Astrocyte of the cerebellum (primary cell): ENCODE measurements around the gene SPG7.

ENCODE experiments used
- DNase-seq: peaks from one replicate; pipeline ENCODE4 v3.0.0-alpha.2; 2011; ENCODE audit warnings: low read depth
- H3K4me3 ChIP-seq: 2 replicates; pipeline ENCODE4 v1.5.1; 2011; ENCODE audit warnings: mild to moderate bottlenecking, low read depth, low read length, moderate library complexity
- in situ Hi-C: cut with HindIII; loops from 2 replicates; pipeline ENCODE4 v1.10.0; 2017; ENCODE audit warnings: low sequenced_read_pairs
- TF ChIP-seq, protein P1 (sequence below): IDR thresholded peaks from 2 replicates; pipeline ENCODE4 v1.5.1; 2012; ENCODE audit warnings: low read length, low read depth, moderate library complexity, mild to moderate bottlenecking; ENCODE audit errors: missing control alignments

The SPG7 gene

GRCh38 chr16:89467382-89467781 lies 40.8 kb upstream of the SPG7 start:
- DNase-seq, result no peak
- in situ Hi-C loops, result no loop called here
- no peak overlapping the region for H3K4me3 ChIP-seq
- TF ChIP-seq, protein P1, sequence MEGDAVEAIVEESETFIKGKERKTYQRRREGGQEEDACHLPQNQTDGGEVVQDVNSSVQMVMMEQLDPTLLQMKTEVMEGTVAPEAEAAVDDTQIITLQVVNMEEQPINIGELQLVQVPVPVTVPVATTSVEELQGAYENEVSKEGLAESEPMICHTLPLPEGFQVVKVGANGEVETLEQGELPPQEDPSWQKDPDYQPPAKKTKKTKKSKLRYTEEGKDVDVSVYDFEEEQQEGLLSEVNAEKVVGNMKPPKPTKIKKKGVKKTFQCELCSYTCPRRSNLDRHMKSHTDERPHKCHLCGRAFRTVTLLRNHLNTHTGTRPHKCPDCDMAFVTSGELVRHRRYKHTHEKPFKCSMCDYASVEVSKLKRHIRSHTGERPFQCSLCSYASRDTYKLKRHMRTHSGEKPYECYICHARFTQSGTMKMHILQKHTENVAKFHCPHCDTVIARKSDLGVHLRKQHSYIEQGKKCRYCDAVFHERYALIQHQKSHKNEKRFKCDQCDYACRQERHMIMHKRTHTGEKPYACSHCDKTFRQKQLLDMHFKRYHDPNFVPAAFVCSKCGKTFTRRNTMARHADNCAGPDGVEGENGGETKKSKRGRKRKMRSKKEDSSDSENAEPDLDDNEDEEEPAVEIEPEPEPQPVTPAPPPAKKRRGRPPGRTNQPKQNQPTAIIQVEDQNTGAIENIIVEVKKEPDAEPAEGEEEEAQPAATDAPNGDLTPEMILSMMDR, result no peak

GRCh38 chr16:89472711-89473075 lies 35.5 kb upstream of the SPG7 start:
- in situ Hi-C loops, result loop anchor here (5.0 kb wide), 1 partner anchor 35 kb away; no protein-coding TSS in a partner anchor
- no peak overlapping the region for H3K4me3 ChIP-seq
- no peak for DNase-seq
- TF ChIP-seq, protein P1, result no peak

- in situ Hi-C loops, result loop anchor here (5.0 kb wide), 1 partner anchor 36 kb away; no protein-coding TSS in a partner anchor
- TF ChIP-seq, protein P1, result no peak
- no peak overlapping the region for H3K4me3 ChIP-seq
- DNase-seq, result no peak
Measured at GRCh38 chr16:89473136-89473712, 35.0 kb upstream of the SPG7 start.

DNA sequence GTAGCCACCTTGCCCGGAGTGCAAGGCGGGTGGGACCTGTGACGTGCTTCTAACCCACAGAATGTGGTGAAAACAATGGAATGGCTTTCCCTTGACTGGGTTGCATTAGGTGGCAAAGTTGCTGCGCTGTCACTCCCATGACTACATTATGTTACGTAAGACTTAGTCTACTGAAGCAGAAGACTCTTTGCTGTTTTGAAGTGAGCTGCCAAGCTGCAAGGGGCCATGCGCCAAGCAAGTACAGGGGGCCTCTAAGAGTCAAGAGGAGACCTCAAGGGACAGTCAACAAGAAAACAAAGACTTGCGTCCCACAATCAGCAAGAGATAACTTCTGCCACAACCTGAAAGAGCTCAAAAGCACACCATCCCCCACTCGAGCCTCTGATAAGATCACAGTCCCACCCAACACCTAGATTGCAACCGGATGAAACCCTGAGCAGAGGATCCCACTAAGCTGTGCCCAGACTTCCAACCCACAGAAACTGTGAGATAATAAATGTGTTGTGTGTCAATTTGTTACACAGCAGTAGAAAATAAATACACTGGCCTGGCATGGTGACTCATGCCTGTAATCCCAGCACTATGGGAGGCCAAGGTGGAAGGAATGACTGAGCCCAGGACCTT lies 34.3 kb upstream of the SPG7 start:
- TF ChIP-seq, protein P1, result no peak
- in situ Hi-C loops, result loop anchor here (5.0 kb wide), 1 partner anchor 37 kb away; no protein-coding TSS in a partner anchor
- DNase-seq, result peak; percentile 43
- no peak overlapping the region for H3K4me3 ChIP-seq

GRCh38 chr16:89475144-89475543 lies 33.1 kb upstream of the SPG7 start:
- in situ Hi-C loops, result no loop called here
- H3K4me3 ChIP-seq, result no peak overlapping the region
- no peak for DNase-seq
- TF ChIP-seq, protein P1, result no peak

- H3K4me3 ChIP-seq, result no peak overlapping the region
- in situ Hi-C loops, result no loop called here
- DNase-seq, result no peak
- TF ChIP-seq, protein P1, result no peak
Measured at GRCh38 chr16:89476379-89476778, 31.8 kb upstream of the SPG7 start.
